ENCODE measurements around the gene CFAP46. TPM values are rescaled to one million over a fixed set of nuclear protein-coding genes. Genes with fewer than 3 reads are reported as not detected.
"Not testable (repeated sequence)": the region's sequence is repeated elsewhere in the genome, so short reads cannot be mapped to it uniquely, and the experiment has no call there.

CFAP46 gene
- total and polyA plus RNA-seq, 2 experiments from 2014 or later: 2.2 to 2.4 TPM

- no peak for DNase-seq (ENCODE audit: low spot score)
- H4K20me1 ChIP-seq (ENCODE audit: insufficient read depth, poor library complexity, severe bottlenecking): no peaks in the 10 kb centered on the region
- TF ChIP-seq EZH2phosphoT487 (IDR thresholded peaks at IDR 0.05; ENCODE audit: low read depth, severe bottlenecking, unreplicated experiment) (no peak), CTCF (IDR thresholded peaks at IDR 0.05; ENCODE audit: poor library complexity) (no peak), EZH2 (IDR thresholded peaks at IDR 0.05; ENCODE audit: borderline replicate concordance) (no peak)
These were observed 28.5 kb upstream of the CFAP46 start for GRCh38 chr10:132970641-132971438.

GRCh38 chr10:132967540-132967939, 25.2 kb upstream of the CFAP46 start:
- H3K27ac ChIP-seq: no peak overlapping the region
- no peak overlapping the region for H2AFZ ChIP-seq
- TF ChIP-seq CTCF (IDR thresholded peaks at IDR 0.05; ENCODE audit: poor library complexity): no peak
- no peak for TF ChIP-seq EZH2phosphoT487 (IDR thresholded peaks at IDR 0.05; ENCODE audit: low read depth, severe bottlenecking, unreplicated experiment)
- TF ChIP-seq EZH2 (IDR thresholded peaks at IDR 0.05; ENCODE audit: borderline replicate concordance): no peak
- H3K9me3 ChIP-seq (ENCODE audit: low read depth): peaks cover 4% of the 10 kb centered on the region
- DNase-seq (ENCODE audit: low spot score): no peak
- H4K20me1 ChIP-seq (ENCODE audit: insufficient read depth, poor library complexity, severe bottlenecking): no peaks in the 10 kb centered on the region
- H3K36me3 ChIP-seq (replicated peaks; ENCODE audit: insufficient read depth, low read depth): no peaks in the 10 kb centered on the region
- H3K79me2 ChIP-seq: no peaks in the 10 kb centered on the region
- H3K4me2 ChIP-seq: no peak overlapping the region
- H3K9me2 ChIP-seq (replicated peaks; ENCODE audit: insufficient read depth): no peaks in the 10 kb centered on the region
- no peak overlapping the region for H3K4me3 ChIP-seq
- H3K4me1 ChIP-seq (ENCODE audit: insufficient read depth): no peaks in the 10 kb centered on the region
- 79% methylated on average over 11 of the region's 11 CpGs for WGBS (ENCODE audit: low lambda C conversion rate, missing lambda C conversion rate)
- peaks cover 3% of the 10 kb centered on the region for H3K27me3 ChIP-seq

More at GRCh38 chr10:132970641-132971438, 28.5 kb upstream of the CFAP46 start:
- no peaks in the 10 kb centered on the region for H3K9me2 ChIP-seq (replicated peaks; ENCODE audit: insufficient read depth)
- peaks cover 4% of the 10 kb centered on the region for H3K9me3 ChIP-seq (ENCODE audit: low read depth)
- no peak overlapping the region for H3K4me3 ChIP-seq
- H3K4me1 ChIP-seq (ENCODE audit: insufficient read depth): no peaks in the 10 kb centered on the region
- peaks cover 3% of the 10 kb centered on the region for H3K27me3 ChIP-seq
- no peaks in the 10 kb centered on the region for H3K36me3 ChIP-seq (replicated peaks; ENCODE audit: insufficient read depth, low read depth)
- WGBS (ENCODE audit: low lambda C conversion rate, missing lambda C conversion rate): 85% methylated on average over 20 of the region's 22 CpGs
- H2AFZ ChIP-seq: no peak overlapping the region
- no peak overlapping the region for H3K27ac ChIP-seq
- no peak overlapping the region for H3K4me2 ChIP-seq
- no peaks in the 10 kb centered on the region for H3K79me2 ChIP-seq

- peaks cover 3% of the 10 kb centered on the region for H3K27me3 ChIP-seq
- no peaks in the 10 kb centered on the region for H3K79me2 ChIP-seq
- no peaks in the 10 kb centered on the region for H4K20me1 ChIP-seq (ENCODE audit: insufficient read depth, poor library complexity, severe bottlenecking)
- H3K9me3 ChIP-seq (ENCODE audit: low read depth): peaks cover 4% of the 10 kb centered on the region
- H3K4me3 ChIP-seq: no peak overlapping the region
- no peaks in the 10 kb centered on the region for H3K36me3 ChIP-seq (replicated peaks; ENCODE audit: insufficient read depth, low read depth)
- WGBS (ENCODE audit: low lambda C conversion rate, missing lambda C conversion rate): 95% methylated on average over 25 of the region's 26 CpGs
- no peak for TF ChIP-seq EZH2phosphoT487 (IDR thresholded peaks at IDR 0.05; ENCODE audit: low read depth, severe bottlenecking, unreplicated experiment)
- TF ChIP-seq CTCF (IDR thresholded peaks at IDR 0.05; ENCODE audit: poor library complexity): no peak
- no peaks in the 10 kb centered on the region for H3K4me1 ChIP-seq (ENCODE audit: insufficient read depth)
- H3K4me2 ChIP-seq: no peak overlapping the region
- DNase-seq (ENCODE audit: low spot score): no peak
- no peak overlapping the region for H3K27ac ChIP-seq
- no peaks in the 10 kb centered on the region for H3K9me2 ChIP-seq (replicated peaks; ENCODE audit: insufficient read depth)
- no peak overlapping the region for H2AFZ ChIP-seq
These were observed 23.2 kb upstream of the CFAP46 start for GRCh38 chr10:132965411-132966057.

- H4K20me1 ChIP-seq (ENCODE audit: insufficient read depth, poor library complexity, severe bottlenecking); H3K4me2 ChIP-seq; H3K27ac ChIP-seq; H3K9me2 ChIP-seq (replicated peaks; ENCODE audit: insufficient read depth); H3K4me3 ChIP-seq; DNase-seq (ENCODE audit: low spot score); H3K27me3 ChIP-seq; H3K4me1 ChIP-seq (ENCODE audit: insufficient read depth); H3K79me2 ChIP-seq; H3K9me3 ChIP-seq (ENCODE audit: low read depth); H2AFZ ChIP-seq; H3K36me3 ChIP-seq (replicated peaks; ENCODE audit: insufficient read depth, low read depth): not testable (repeated sequence)
- WGBS (ENCODE audit: low lambda C conversion rate, missing lambda C conversion rate): 97% methylated on average over 30 of the region's 43 CpGs
These were observed 22.5 kb upstream of the CFAP46 start for GRCh38 chr10:132964707-132965410.

Data from hepatocyte (in vitro differentiated cells).